Caco-2 (cell line): ENCODE measurements around the gene FRAS1. TPM values are rescaled to one million over a fixed set of nuclear protein-coding genes. Genes with fewer than 3 reads are reported as not detected.
"Not testable (repeated sequence)": the region's sequence is repeated elsewhere in the genome, so short reads cannot be mapped to it uniquely, and the experiment has no call there.

Source experiments
- BruUV-seq: library from RNA; stranded (reverse); fragments of 400-500 nt; replicated peaks from 2 replicates; lab custom pipeline; 2021; lab: Mats Ljungman, UMichigan
- CTCF ChIA-PET: fragments of 300-600 bp; sonication (Branson Sonifier 250); formaldehyde crosslinking; loops from one replicate; lab custom pipeline; 2022; ENCODE audit warnings: antibody characterized with exemption; lab: Charles Lee
- POLR2A ChIA-PET: fragments of 300-600 bp; sonication (Branson Sonifier 250); formaldehyde crosslinking; loops from one replicate; lab custom pipeline; 2022; ENCODE audit warnings: antibody characterized with exemption; lab: Charles Lee
- DNase-seq, 2 experiments: peaks; one replicate each; pipeline versions ENCODE4 v3.0.0 to v3.0.0-alpha.2; 2020 to 2022
- H3K27me3 ChIP-seq: replicated peaks from 2 replicates; pipeline ENCODE4 v1.6.0; 2011; ENCODE audit warnings: low read length; ENCODE audit not compliant: control insufficient read depth, insufficient read depth
- H3K36me3 ChIP-seq: 2 replicates; pipeline ENCODE4 v1.5.1; 2011; ENCODE audit warnings: low read length; ENCODE audit not compliant: control insufficient read depth, insufficient read depth
- H3K4me1 ChIP-seq: fragments of 250-450 bp; sonication (Bioruptor Pico); 2 replicates; pipeline ENCODE4 v1.5.1; 2020; ENCODE audit warnings: mild to moderate bottlenecking
- H3K4me3 ChIP-seq: 2 replicates; pipeline ENCODE4 v1.5.1; 2011; ENCODE audit warnings: low read depth, mild to moderate bottlenecking, control low read depth, low read length
- H3K9me3 ChIP-seq: fragments of 250-450 bp; sonication (Bioruptor Pico); 2 replicates; pipeline ENCODE4 v1.5.1; 2020; ENCODE audit warnings: mild to moderate bottlenecking, moderate library complexity
- H3K27ac Mint-ChIP-seq: one replicate; pipeline ENCODE4 v1.8.0; 2022; ENCODE audit warnings: mixed read lengths; ENCODE audit not compliant: unreplicated experiment
- H3K27me3 Mint-ChIP-seq: one replicate; pipeline ENCODE4 v1.8.0; 2022; ENCODE audit warnings: mixed read lengths; ENCODE audit not compliant: insufficient read depth, unreplicated experiment
- H3K36me3 Mint-ChIP-seq: one replicate; pipeline ENCODE4 v1.8.0; 2022; ENCODE audit warnings: mild to moderate bottlenecking, mixed read lengths; ENCODE audit not compliant: insufficient read depth, unreplicated experiment
- H3K4me1 Mint-ChIP-seq: one replicate; pipeline ENCODE4 v1.8.0; 2022; ENCODE audit warnings: low read depth, mixed read lengths; ENCODE audit not compliant: unreplicated experiment
- H3K4me3 Mint-ChIP-seq: one replicate; pipeline ENCODE4 v1.8.0; 2022; ENCODE audit warnings: mild to moderate bottlenecking, moderate library complexity, mixed read lengths; ENCODE audit not compliant: unreplicated experiment
- H3K9me3 Mint-ChIP-seq: one replicate; pipeline ENCODE4 v1.8.0; 2022; ENCODE audit warnings: mixed read lengths; ENCODE audit not compliant: unreplicated experiment
- intact Hi-C: fragments of 100-400 bp; cut with micrococcal nuclease; formaldehyde crosslinking; loops from one replicate; pipeline ENCODE4 v1.10.0; 2022; ENCODE audit not compliant: unreplicated experiment
- total RNA-seq: library from RNA; stranded (reverse); gene quantifications from 2 replicates; pipeline ENCODE4 v1.2.3, GENCODE V29; 2022
- TF ChIP-seq, protein P1 (sequence below), 2 experiments: fragments of 200-600 bp in 1 of 2; IDR thresholded peaks; 1 replicate in 1 of 2; 2 replicates in 1 of 2; pipeline versions ENCODE4 v1.5.1 to v1.8.0; 2011 to 2022; ENCODE audit warnings: antibody characterized with exemption in 1 of 2, control low read depth in 1 of 2, inconsistent platforms in 1 of 2, low read depth in 1 of 2, low read length in 1 of 2, mild to moderate bottlenecking in 1 of 2, moderate library complexity in 1 of 2; ENCODE audit not compliant: insufficient read depth in 1 of 2, severe bottlenecking in 1 of 2, unreplicated experiment in 1 of 2

The FRAS1 gene
- total RNA-seq, 1 experiment from 2014 or later = 40.8 TPM

DNA sequence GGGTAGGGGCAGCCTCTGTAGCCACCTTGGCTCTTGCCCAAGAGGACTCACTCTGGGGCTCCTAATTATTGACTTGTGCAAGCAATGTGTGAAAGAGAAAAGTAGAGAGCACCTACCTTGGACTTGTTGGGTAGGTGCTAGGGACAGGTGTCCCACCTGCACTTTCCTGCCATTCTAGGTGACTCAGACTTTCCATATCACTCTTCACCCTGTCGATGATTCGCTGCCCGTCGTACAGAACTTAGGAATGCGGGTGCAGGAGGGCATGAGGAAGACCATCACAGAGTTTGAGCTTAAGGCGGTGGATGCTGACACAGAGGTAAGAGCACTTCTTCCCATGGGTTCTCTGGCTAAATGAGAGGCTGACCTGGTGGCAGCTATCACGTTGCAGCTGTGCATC lies 407.1 kb downstream of the FRAS1 start:
- ChIA-PET POLR2A (no interaction called here), CTCF (no interaction called here)
- no peaks in the 10 kb centered on the region for H3K4me1 ChIP-seq
- TF ChIP-seq, protein P1, sequence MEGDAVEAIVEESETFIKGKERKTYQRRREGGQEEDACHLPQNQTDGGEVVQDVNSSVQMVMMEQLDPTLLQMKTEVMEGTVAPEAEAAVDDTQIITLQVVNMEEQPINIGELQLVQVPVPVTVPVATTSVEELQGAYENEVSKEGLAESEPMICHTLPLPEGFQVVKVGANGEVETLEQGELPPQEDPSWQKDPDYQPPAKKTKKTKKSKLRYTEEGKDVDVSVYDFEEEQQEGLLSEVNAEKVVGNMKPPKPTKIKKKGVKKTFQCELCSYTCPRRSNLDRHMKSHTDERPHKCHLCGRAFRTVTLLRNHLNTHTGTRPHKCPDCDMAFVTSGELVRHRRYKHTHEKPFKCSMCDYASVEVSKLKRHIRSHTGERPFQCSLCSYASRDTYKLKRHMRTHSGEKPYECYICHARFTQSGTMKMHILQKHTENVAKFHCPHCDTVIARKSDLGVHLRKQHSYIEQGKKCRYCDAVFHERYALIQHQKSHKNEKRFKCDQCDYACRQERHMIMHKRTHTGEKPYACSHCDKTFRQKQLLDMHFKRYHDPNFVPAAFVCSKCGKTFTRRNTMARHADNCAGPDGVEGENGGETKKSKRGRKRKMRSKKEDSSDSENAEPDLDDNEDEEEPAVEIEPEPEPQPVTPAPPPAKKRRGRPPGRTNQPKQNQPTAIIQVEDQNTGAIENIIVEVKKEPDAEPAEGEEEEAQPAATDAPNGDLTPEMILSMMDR (IDR thresholded peaks at IDR 0.05; ENCODE audit: insufficient read depth in 1 of 2, low read depth in 1 of 2, low read length in 1 of 2, severe bottlenecking in 1 of 2, unreplicated experiment in 1 of 2) = no peak
- H3K36me3 ChIP-seq = no peaks in the 10 kb centered on the region
- intact Hi-C loops = no loop called here
- no peak overlapping the region for H3K27ac Mint-ChIP-seq
- no peaks in the 10 kb centered on the region for H3K27me3 ChIP-seq
- no peaks in the 10 kb centered on the region for H3K9me3 ChIP-seq
- no peak overlapping the region for H3K4me3 ChIP-seq
- no peak for DNase-seq
- no peaks in the 10 kb centered on the region for H3K27me3 Mint-ChIP-seq
- H3K36me3 Mint-ChIP-seq = peaks cover 7% of the 10 kb centered on the region
- H3K4me3 Mint-ChIP-seq = no peak overlapping the region
- no peaks in the 10 kb centered on the region for H3K4me1 Mint-ChIP-seq
- no TSS peak for BruUV-seq
- H3K9me3 Mint-ChIP-seq = no peaks in the 10 kb centered on the region

DNA sequence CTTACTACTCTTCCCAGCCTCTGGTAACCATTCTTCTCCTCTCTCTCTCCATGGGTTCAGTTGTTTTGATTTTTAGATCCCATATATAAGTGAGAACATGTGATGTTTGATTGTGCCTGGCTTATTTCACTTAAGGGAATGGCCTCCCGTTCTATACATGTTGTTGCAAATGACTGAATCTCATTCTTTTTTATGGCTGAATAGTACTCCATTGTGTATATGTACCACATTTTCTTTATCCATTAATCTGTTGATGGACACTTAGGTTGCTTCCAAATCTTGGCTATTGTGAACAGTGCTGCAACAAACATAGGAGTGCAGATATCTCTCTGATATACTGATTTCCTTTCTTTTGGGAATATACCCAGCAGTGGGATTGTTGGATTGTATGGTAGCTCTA lies 410.1 kb downstream of the FRAS1 start:
- H3K36me3 ChIP-seq, H3K9me3 Mint-ChIP-seq, intact Hi-C loops, POLR2A ChIA-PET, H3K4me1 Mint-ChIP-seq, H3K27me3 Mint-ChIP-seq, H3K9me3 ChIP-seq, H3K4me3 Mint-ChIP-seq, H3K27ac Mint-ChIP-seq, DNase-seq, H3K4me1 ChIP-seq, H3K27me3 ChIP-seq, BruUV-seq, H3K4me3 ChIP-seq, CTCF ChIA-PET: not testable (repeated sequence)
- H3K36me3 Mint-ChIP-seq = peaks cover 23% of the 10 kb centered on the region

DNA sequence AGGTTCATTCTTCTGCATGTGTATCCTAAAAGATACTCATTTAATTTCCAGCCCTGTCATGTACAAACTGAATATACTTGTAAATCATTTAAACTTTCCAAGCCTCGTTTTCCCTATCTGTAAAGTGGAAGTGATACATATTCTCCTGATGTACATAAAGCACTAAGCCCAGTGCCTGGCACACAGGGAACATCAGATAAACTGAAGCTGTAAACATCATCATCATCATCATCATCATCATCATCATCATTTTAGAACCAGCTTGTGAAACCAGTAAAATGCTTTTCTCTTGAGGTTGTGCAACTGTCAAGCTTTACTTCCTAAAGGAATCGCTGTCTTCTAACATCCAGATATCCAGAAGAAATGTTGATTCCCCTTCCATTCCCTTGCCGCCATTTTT lies 411.1 kb downstream of the FRAS1 start:
- BruUV-seq = no TSS peak
- no peaks in the 10 kb centered on the region for H3K4me1 ChIP-seq
- ChIA-PET CTCF (no interaction called here), POLR2A (no interaction called here)
- H3K36me3 ChIP-seq = peaks cover 1% of the 10 kb centered on the region; the same call in 1 of the 2 replicates
- H3K4me3 ChIP-seq = no peak overlapping the region
- no peaks in the 10 kb centered on the region for H3K27me3 ChIP-seq
- Mint-ChIP-seq H3K27ac (no peak overlapping the region), H3K4me1 (no peaks in the 10 kb centered on the region), H3K27me3 (no peaks in the 10 kb centered on the region), H3K9me3 (no peaks in the 10 kb centered on the region), H3K36me3 (peaks cover 23% of the 10 kb centered on the region), H3K4me3 (no peak overlapping the region)
- no peak for DNase-seq
- TF ChIP-seq, protein P1 (IDR thresholded peaks at IDR 0.05; ENCODE audit: insufficient read depth in 1 of 2, low read depth in 1 of 2, low read length in 1 of 2, severe bottlenecking in 1 of 2, unreplicated experiment in 1 of 2) = no peak
- intact Hi-C loops = no loop called here
- no peaks in the 10 kb centered on the region for H3K9me3 ChIP-seq
